NT2/D1 (cell line): ENCODE data around the gene KLHL7.

Source experiments
- YY1 ChIP-seq: IDR thresholded peaks from 2 replicates; pipeline ENCODE4 v1.6.1; 2011; ENCODE audit not compliant: insufficient read length, insufficient read depth
- ZNF274 ChIP-seq: IDR thresholded peaks from 2 replicates; pipeline ENCODE4 v1.6.1; 2011; ENCODE audit warnings: mild to moderate bottlenecking, low read depth, low read length

- TF ChIP-seq ZNF274 (no peak), YY1 (no peak)
Observed at GRCh38 chr7:23072048-23072447, 33.5 kb upstream of the KLHL7 start.
